Measurements from ENCODE around the gene GJB5.

The GJB5 gene

DNA sequence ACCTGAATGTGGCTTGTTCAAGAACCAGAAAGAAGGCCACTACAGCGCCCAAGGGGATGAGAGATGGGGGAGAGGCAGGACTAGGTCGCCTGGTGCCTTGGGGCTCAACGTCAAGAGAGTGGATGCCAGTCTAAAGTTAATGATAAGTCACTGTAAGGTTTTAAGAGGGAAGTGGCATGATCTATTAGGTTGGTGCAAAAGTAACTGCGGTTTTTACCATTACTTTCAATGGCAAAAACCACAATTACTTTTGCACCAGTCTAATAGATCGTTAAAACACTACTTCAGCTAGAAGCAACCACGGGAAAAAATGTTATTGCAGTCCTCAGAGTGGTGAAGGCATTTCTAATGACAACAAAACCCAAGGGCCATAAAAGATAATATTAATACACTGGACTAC is 23.5 kb downstream of the GJB5 start:
- H3K9me3 ChIP-seq (ENCODE audit: insufficient read depth, low read length), result no peaks in the 10 kb centered on the region
- no peak overlapping the region for H3K4me2 ChIP-seq (ENCODE audit: low read depth, low read length, poor library complexity, severe bottlenecking)
- no peak overlapping the region for H3K9ac ChIP-seq (ENCODE audit: low read length)
- H3K36me3 ChIP-seq (ENCODE audit: low read length), result no peaks in the 10 kb centered on the region
- no peaks in the 10 kb centered on the region; the same call in 1 of the 2 replicates for H4K20me1 ChIP-seq (ENCODE audit: low read depth, low read length)
- no peaks in the 10 kb centered on the region for H3K27me3 ChIP-seq (ENCODE audit: low read length)
- H3K9me2 ChIP-seq (replicated peaks; ENCODE audit: insufficient read depth, low read length), result no peaks in the 10 kb centered on the region
- H3K27ac ChIP-seq (ENCODE audit: low read depth, low read length), result no peak overlapping the region
- TF ChIP-seq EZH2phosphoT487 (conservative IDR thresholded peaks at IDR 0.05; ENCODE audit: low read length) (no peak), CTCF (IDR thresholded peaks at IDR 0.05; ENCODE audit: insufficient read depth, low read length, poor library complexity, severe bottlenecking) (no peak)
- H3F3A ChIP-seq (ENCODE audit: insufficient read depth), result no peaks in the 10 kb centered on the region
- H2AFZ ChIP-seq (ENCODE audit: low read depth, low read length, severe bottlenecking), result no peak overlapping the region
- H3K79me2 ChIP-seq (ENCODE audit: insufficient read depth, low read length), result no peaks in the 10 kb centered on the region
- no peak overlapping the region for H3K4me3 ChIP-seq (ENCODE audit: insufficient read depth, low read length, poor library complexity, severe bottlenecking)

DNA sequence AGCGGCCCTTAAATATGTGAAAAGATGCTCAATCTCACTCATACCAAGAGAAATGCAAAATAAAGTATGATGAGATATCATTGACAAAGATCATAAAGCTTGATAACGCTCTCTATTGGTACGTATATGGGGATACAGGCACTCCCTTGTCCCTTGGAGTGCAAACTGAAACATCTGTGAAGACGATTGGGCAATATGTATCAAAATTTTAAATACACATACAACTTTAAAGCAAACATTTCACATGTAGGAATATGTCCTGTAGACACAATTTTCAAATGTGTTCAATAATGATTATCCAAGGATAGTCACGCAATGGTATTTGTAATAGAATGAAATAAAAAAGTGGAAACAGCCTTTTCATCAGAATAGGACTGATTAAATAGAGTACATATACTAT is 24.2 kb downstream of the GJB5 start:
- H4K20me1 ChIP-seq (ENCODE audit: low read depth, low read length), result no peaks in the 10 kb centered on the region; the same call in 1 of the 2 replicates
- TF ChIP-seq CTCF (IDR thresholded peaks at IDR 0.05; ENCODE audit: insufficient read depth, low read length, poor library complexity, severe bottlenecking) (no peak), EZH2phosphoT487 (conservative IDR thresholded peaks at IDR 0.05; ENCODE audit: low read length) (no peak)
- no peak overlapping the region for H2AFZ ChIP-seq (ENCODE audit: low read depth, low read length, severe bottlenecking)
- H3K27ac ChIP-seq (ENCODE audit: low read depth, low read length), result no peak overlapping the region
- H3K9ac ChIP-seq (ENCODE audit: low read length), result no peak overlapping the region
- no peak overlapping the region for H3K4me2 ChIP-seq (ENCODE audit: low read depth, low read length, poor library complexity, severe bottlenecking)
- H3K79me2 ChIP-seq (ENCODE audit: insufficient read depth, low read length), result no peaks in the 10 kb centered on the region
- H3K9me2 ChIP-seq (replicated peaks; ENCODE audit: insufficient read depth, low read length), result no peaks in the 10 kb centered on the region
- no peaks in the 10 kb centered on the region for H3K9me3 ChIP-seq (ENCODE audit: insufficient read depth, low read length)
- no peaks in the 10 kb centered on the region for H3F3A ChIP-seq (ENCODE audit: insufficient read depth)
- H3K36me3 ChIP-seq (ENCODE audit: low read length), result no peaks in the 10 kb centered on the region
- no peak overlapping the region for H3K4me3 ChIP-seq (ENCODE audit: insufficient read depth, low read length, poor library complexity, severe bottlenecking)
- no peaks in the 10 kb centered on the region for H3K27me3 ChIP-seq (ENCODE audit: low read length)

GRCh38 chr1:34779526-34779925 is 24.7 kb downstream of the GJB5 start:
- H3K36me3 ChIP-seq (ENCODE audit: low read length), result no peaks in the 10 kb centered on the region
- H3K9me3 ChIP-seq (ENCODE audit: insufficient read depth, low read length), result no peaks in the 10 kb centered on the region
- H3K9me2 ChIP-seq (replicated peaks; ENCODE audit: insufficient read depth, low read length), result no peaks in the 10 kb centered on the region
- no peak overlapping the region for H2AFZ ChIP-seq (ENCODE audit: low read depth, low read length, severe bottlenecking)
- H3K27me3 ChIP-seq (ENCODE audit: low read length), result no peaks in the 10 kb centered on the region
- no peaks in the 10 kb centered on the region for H3K79me2 ChIP-seq (ENCODE audit: insufficient read depth, low read length)
- no peak overlapping the region for H3K4me3 ChIP-seq (ENCODE audit: insufficient read depth, low read length, poor library complexity, severe bottlenecking)
- no peaks in the 10 kb centered on the region for H3F3A ChIP-seq (ENCODE audit: insufficient read depth)
- H3K27ac ChIP-seq (ENCODE audit: low read depth, low read length), result no peak overlapping the region
- H4K20me1 ChIP-seq (ENCODE audit: low read depth, low read length), result no peaks in the 10 kb centered on the region; the same call in 1 of the 2 replicates
- H3K9ac ChIP-seq (ENCODE audit: low read length), result no peak overlapping the region
- TF ChIP-seq EZH2phosphoT487 (conservative IDR thresholded peaks at IDR 0.05; ENCODE audit: low read length), result no peak
- TF ChIP-seq CTCF (IDR thresholded peaks at IDR 0.05; ENCODE audit: insufficient read depth, low read length, poor library complexity, severe bottlenecking), result no peak
- no peak overlapping the region for H3K4me2 ChIP-seq (ENCODE audit: low read depth, low read length, poor library complexity, severe bottlenecking)
